SH-SY5Y (cell line): Measurements from ENCODE around the gene LMCD1.

Source experiments
- GATA2 ChIP-seq: IDR thresholded peaks from 2 replicates; pipeline ENCODE4 v1.6.1; 2011; ENCODE audit warnings: mild to moderate bottlenecking, low read depth, low read length
- GATA3 ChIP-seq: IDR thresholded peaks from 2 replicates; pipeline ENCODE4 v1.6.1; 2011; ENCODE audit warnings: low read depth, mild to moderate bottlenecking, low read length, moderate library complexity

DNA sequence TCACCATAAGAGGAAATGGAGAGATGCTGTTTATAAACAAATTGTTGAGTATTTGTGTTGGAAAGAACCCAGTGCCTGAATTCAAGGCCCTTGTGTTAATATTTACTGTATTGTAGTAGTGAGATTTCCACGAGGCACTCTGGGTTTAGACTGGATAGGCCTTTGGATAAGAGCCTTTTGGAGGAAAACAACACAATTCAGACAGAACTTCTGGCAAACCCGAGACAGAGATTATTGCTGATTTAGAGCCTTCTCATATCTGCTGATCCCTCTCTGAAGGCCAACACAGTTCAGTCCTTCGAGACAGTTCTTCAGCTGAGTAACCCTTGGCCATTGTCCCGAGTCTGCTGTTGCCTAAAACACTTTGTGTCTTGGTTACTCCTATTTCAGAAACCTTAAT lies 55.7 kb downstream of the LMCD1 start:
- TF ChIP-seq GATA3 (no peak), GATA2 (no peak)
